NCI-H774 (cell line): ENCODE data around the gene ZNF580.

Experiments
- DNase-seq: peaks from one replicate; lab custom pipeline; 2025; lab: John Stamatoyannopoulos, UW

The ZNF580 gene

DNA sequence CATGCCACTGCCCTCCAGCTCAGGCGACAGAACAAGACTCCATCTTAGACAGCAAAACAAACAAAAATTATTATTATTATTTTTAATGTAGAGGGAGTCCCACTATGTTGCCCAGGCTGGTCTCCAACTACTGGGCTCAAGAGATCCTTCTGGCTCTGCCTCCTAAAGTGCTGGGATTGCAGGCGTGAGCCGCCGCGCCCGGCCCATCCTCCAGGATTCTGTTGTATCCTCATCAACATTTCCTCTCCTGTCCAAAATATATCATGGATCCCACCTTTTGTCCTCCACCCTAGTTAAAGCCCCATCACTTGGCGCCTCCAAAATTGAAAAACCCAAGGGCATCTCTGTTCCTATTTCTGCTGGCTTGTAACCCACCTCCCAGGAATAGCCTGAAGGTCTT lies 17.7 kb upstream of the ZNF580 start:
- DNase-seq: no peak

- no peak for DNase-seq
These were observed 17.2 kb upstream of the ZNF580 start for GRCh38 chr19:55623561-55623960.

DNA sequence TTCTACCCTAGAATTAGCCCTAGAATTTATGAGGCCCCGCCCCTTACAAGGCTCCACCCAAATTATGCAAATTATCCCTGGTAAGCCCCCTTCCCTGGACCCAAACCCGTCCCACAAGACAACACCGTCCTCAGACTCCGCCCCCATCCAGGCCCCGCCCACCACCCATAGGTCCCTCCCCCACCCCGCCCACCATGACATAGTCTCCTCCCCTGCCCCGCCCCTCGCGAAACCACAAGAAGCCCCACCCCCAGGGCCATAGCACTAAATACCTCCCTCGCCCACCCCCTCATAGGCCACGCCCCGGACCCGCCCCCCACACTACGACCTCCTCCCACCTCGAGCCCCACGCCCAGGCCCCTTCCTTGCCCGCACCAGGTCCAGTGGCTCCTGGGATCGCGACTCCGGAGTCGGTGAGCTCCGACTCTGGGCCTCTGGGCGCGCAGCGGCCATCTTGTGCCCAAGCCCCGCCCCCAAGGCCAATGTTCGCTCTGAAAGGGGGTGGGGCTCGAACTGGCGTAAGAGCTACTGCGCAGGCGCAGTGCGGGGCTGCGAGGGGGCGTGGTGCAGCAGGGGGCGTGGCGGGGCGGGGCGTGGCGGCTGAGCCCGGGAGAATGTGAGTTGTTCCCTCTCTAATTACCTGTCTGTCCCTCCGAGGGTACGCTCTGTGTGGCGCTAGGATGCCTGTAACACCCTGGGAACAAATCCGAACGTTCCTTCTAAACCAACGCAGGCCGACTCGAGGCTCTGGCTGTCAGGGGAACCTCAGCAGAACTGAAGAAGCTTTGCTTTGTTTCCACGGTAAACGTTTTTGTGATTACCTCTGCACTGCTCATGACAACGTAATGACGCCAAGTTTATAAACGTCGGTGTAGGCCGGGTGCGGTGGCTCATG lies 16.4 kb upstream of the ZNF580 start, which contains the start of gene ZNF784:
Gene ZNF784 (minus strand): TSS at position 458 of the 895 bp plus-strand sequence. CDS start 5 bp downstream, at position 453.
- DNase-seq: peak; percentile 87

DNA sequence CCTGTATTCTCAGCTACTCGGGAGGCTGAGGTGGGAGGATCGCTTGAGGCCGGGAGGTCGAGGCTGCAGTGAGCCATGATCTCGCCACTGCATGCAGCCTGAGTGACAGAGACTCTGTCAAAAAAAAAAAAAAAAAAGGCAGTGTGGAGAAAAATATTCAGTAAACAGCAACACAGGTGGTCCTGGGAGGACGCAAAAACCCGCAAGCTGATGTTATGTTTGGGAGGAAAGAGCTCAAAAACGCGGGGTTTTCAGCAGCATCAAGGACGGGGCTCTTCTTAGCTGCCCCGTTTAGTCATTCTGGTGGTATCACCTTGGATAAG lies 15.8 kb upstream of the ZNF580 start:
- DNase-seq: no peak

GRCh38 chr19:55626350-55626749 lies 14.5 kb upstream of the ZNF580 start:
- no peak for DNase-seq

DNA sequence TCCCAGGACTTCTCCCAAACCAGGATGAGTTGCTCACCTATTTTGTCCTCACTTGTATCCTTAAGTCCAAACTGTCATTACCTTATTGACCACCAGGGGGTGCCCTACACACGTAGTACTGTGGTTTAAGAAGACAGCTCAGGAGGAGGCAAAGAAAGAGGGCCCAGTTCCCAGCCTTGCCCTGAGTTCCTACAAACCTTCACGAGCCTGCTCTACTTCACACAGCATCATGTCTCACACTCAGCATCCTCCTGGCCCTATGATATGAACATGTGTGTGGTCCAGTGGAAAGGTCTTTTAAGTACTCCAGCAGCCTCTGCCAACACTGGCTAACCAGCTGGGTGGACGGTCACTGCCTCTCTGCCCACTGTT lies 8.4 kb upstream of the ZNF580 start:
- DNase-seq: peak; percentile 78

GRCh38 chr19:55633861-55634260 lies 6.9 kb upstream of the ZNF580 start:
- no peak for DNase-seq

- DNase-seq: no peak
These were observed 5.5 kb upstream of the ZNF580 start for GRCh38 chr19:55635334-55635717.

GRCh38 chr19:55635856-55636440 lies 4.9 kb upstream of the ZNF580 start:
- no peak for DNase-seq

DNA sequence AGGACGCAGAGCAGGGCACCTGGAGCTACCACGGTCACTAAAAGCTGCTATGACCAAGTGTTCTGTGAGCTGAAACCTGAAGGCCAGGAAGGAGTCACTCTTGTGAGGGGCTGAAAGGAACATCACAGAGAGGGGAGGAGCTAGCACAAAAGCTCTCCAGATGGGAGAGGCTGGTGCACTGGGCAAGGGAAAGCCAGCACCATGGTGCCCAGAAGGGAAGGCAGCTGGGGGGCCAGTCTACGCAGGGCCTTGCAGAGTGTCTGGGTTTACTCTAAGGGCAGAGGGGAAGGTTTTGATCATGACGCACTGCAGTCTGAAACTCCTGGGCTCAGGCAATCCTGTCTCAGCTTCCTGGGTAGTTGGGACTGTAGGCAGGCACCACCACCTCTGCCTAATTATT lies 4.1 kb upstream of the ZNF580 start:
- no peak for DNase-seq

DNA sequence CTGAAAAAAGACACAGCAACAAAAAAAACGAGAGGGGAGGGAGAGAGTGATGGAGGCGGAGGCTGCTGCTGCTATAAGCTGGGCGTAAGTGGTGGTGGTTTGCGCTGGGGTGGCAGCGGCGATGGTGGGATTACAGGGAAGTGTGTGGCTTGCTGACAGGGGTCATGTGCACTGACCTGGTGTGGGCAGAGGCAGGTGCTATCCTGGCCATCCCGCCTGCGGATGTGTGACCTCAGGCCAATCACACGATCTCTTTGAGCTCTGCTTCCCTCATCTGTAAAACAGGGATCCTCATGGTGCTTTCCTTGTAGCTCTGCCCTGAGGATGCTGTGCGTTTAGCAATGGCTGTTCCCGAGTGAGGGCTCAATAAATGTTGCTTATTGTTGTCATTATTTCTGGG lies 3.3 kb upstream of the ZNF580 start:
- DNase-seq: no peak

- no peak for DNase-seq
These were observed 1.9 kb upstream of the ZNF580 start for GRCh38 chr19:55638864-55639359.

DNA sequence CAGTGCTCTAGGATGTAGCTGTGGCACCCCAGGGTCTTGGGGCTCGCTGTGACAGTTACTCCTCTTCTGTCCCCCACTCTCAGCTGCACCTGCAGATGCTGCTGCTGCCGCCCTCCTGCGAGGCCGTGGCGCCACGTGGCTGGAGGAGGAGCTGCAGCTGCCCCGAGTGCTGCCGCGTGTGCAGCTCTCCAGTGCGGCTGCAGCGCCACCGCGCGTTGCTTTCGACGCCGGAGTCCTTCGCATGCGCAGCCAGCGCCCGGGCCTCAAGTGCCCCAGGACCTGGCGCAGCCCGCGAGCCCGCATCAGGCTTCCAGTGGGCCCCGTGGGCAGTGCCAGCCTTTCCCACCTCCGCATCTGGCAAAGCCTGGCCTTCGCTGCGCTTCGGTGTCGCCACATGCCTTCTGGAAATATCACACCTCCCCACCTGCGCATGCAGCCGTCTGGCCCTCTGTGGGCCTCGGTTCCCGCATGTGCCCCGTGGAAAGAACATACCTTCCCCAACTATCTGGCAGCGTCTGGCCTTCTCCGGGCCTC lies 692 bp upstream of the ZNF580 start:
- peak; percentile 31 for DNase-seq

DNA sequence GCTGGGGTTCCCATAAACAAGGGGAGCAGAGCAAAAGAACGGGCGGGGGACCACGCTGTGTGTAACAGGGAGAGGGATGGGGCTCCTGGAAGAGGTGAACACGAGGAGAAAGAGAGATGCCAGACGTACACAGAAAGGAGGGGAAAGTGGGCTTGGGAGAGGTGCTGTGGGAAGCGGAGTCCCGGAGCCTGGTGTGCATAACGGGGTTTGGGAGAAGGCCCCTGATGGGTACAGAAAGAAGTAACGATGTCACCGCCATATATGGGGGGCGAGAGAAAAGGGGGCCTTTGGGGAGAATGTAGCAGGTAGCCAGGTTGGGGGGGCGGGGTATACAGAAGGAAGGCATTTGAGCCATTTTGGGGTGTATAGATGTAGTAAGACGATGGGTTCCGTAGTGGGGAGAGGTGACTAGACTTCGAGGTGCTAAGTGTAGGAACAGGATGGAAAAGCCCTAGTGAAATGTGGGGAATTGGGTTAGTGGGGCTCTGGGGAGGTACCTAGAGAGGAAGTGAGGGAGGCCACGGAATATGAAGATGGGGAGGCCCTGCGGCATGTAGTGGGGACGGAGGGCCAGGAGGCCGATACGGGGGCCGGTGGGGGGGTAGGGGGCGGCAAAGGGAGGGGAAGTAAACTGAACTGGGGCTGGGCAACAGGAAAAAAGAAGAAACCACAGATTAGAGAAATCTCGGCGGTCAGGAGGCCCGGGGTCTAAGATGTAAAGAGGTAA lies 787 bp downstream of the ZNF580 start:
- DNase-seq: peak; percentile 52

- no peak for DNase-seq
These were observed 1.6 kb downstream of the ZNF580 start for GRCh38 chr19:55642153-55643002.

GRCh38 chr19:55643003-55643886 lies 2.4 kb downstream of the ZNF580 start, which contains the start of gene ZNF581:
TSS of gene ZNF581 (plus strand) at chr19:55643649. CDS start at chr19:55644572, 923 bp downstream.
- peak; percentile 49 for DNase-seq

- DNase-seq: no peak
These were observed 3.0 kb downstream of the ZNF580 start for GRCh38 chr19:55643887-55644176.

DNA sequence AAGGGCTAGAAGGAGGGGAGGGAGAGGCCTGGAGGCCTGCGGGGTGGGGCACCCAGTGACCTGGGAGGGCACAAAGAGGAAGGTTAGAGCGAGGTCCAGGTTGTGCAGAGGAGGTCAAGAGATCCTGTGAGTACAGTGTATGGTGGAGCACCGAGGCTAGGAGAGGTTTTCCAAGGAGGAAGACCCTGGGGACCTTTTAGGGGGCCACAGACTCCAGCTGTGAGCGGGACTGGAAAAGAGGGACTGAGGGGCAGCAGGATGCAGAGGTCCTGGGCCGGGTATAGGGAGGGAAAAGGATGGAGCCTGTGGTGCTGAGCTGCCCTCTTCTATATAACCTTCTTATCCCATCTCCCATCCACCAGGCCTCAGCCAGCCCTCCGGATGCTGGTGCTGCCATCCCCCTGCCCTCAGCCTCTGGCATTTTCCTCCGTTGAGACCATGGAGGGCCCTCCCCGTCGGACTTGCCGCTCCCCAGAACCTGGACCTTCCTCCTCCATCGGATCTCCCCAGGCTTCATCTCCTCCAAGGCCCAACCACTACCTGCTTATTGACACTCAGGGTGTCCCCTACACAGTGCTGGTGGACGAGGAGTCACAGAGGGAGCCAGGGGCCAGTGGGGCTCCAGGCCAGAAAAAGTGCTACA lies 3.5 kb downstream of the ZNF580 start:
- DNase-seq: no peak

DNA sequence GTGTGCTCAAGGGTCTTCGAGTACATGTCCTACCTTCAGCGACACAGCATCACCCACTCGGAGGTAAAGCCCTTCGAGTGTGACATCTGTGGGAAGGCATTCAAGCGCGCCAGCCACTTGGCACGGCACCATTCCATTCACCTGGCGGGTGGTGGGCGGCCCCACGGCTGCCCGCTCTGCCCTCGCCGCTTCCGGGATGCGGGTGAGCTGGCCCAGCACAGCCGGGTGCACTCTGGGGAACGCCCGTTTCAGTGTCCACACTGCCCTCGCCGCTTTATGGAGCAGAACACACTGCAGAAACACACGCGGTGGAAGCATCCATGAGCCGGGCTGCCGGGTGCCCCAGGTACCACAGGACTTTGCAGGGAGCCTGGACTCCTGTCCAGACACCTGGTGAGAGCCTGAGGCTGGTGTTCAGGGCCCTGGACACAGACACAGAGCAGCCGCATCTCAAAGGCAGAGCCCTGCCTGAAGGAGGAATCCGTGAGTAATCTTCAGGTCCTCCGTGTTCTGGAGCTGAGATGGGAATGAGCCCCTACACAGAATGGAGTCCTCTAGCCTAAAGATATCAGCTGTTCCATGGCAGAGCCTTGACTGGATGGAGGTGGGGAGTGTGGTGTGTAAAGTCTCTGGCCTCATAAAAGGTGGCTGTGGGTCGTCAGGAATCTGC lies 4.2 kb downstream of the ZNF580 start:
- no peak for DNase-seq

DNA sequence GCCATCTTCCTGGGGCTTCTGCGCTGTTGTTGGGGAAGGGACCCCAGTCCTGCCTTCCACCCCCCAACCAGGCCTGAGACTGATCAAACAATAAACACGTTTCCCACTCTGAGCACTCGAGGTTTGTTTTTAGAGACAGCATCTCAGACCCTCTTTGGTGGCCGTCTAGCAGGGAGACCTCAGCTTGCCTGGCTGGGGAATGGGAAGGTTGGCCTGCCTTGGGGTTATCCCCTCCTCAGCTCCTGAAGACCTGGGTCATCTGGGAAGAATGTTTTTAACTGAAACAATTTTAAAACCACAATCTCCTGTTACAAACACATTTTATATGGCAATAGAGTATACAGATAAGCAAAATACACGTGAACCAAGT lies 4.7 kb downstream of the ZNF580 start:
- no peak for DNase-seq
